Stimulated activated CD4-positive, alpha-beta T cell treated with anti-CD3 and anti-CD28 coated beads, Interleukin-12 subunit alpha, Interleukin-12 subunit beta, amount 100 ng/mL, for 4 hours (primary cell): ENCODE measurements around the gene EEFSEC.

Experiments
- DNase-seq: peaks from one replicate; pipeline ENCODE4 v3.0.0-alpha.2; 2020

The EEFSEC gene

GRCh38 chr3:128296469-128297251 lies 143.4 kb downstream of the EEFSEC start:
- DNase-seq: no peak

- no peak for DNase-seq
Observed at GRCh38 chr3:128297401-128298138, 144.3 kb downstream of the EEFSEC start.

GRCh38 chr3:128301186-128302023 lies 148.1 kb downstream of the EEFSEC start:
- DNase-seq: no peak

GRCh38 chr3:128306481-128306880 lies 153.2 kb downstream of the EEFSEC start:
- no peak for DNase-seq

GRCh38 chr3:128307029-128307633 lies 153.8 kb downstream of the EEFSEC start:
- no peak for DNase-seq

GRCh38 chr3:128307781-128308469 lies 154.6 kb downstream of the EEFSEC start:
- DNase-seq: no peak

GRCh38 chr3:128309026-128309425 lies 155.7 kb downstream of the EEFSEC start:
- no peak for DNase-seq

GRCh38 chr3:128310286-128311058 lies 157.2 kb downstream of the EEFSEC start:
- no peak for DNase-seq

GRCh38 chr3:128311441-128311844 lies 158.2 kb downstream of the EEFSEC start:
- no peak for DNase-seq

GRCh38 chr3:128312271-128312670 lies 159.0 kb downstream of the EEFSEC start:
- DNase-seq: no peak

GRCh38 chr3:128313071-128313725 lies 159.9 kb downstream of the EEFSEC start:
- DNase-seq: no peak

- DNase-seq: no peak
Observed at GRCh38 chr3:128313935-128314334, 160.7 kb downstream of the EEFSEC start.

GRCh38 chr3:128315313-128315712 lies 162.0 kb downstream of the EEFSEC start:
- no peak for DNase-seq

GRCh38 chr3:128316481-128316891 lies 163.2 kb downstream of the EEFSEC start:
- peak; percentile 32 for DNase-seq

GRCh38 chr3:128317101-128317697 lies 163.9 kb downstream of the EEFSEC start:
- DNase-seq: no peak

GRCh38 chr3:128317698-128318231 lies 164.5 kb downstream of the EEFSEC start:
- no peak for DNase-seq

GRCh38 chr3:128318275-128318941 lies 165.1 kb downstream of the EEFSEC start:
- no peak for DNase-seq

GRCh38 chr3:128319107-128319506 lies 165.8 kb downstream of the EEFSEC start:
- DNase-seq: no peak

- DNase-seq: no peak
Observed at GRCh38 chr3:128319741-128320141, 166.5 kb downstream of the EEFSEC start.
